Measurements from ENCODE around the gene HAAO.
A peak's percentile ranks its signal among the peaks of the same experiment; 100 is the strongest.
"Not testable (repeated sequence)": the region's sequence is repeated elsewhere in the genome, so short reads cannot be mapped to it uniquely, and the experiment has no call there.

Gene HAAO

DNA sequence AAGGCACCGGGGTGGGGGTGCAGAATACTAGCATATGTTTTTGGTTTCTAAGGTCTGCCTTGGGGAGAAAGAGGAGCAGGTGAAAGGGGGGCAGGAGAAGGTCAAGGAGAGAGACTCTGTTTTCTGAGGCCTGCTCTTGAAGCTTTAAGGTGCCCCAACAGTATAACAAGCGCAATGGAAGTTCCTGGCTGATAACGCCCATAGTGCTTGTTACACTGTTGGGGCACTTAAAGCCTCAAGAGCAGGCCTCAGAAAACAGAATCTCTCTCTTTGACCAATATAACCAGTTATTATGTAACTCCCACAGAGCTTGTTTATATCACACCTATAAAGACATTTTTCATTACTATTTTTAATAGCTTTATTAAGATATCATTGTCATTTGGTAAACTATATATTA lies 45.0 kb downstream of the HAAO start:
- no peak for DNase-seq (ENCODE audit: low read depth)

DNA sequence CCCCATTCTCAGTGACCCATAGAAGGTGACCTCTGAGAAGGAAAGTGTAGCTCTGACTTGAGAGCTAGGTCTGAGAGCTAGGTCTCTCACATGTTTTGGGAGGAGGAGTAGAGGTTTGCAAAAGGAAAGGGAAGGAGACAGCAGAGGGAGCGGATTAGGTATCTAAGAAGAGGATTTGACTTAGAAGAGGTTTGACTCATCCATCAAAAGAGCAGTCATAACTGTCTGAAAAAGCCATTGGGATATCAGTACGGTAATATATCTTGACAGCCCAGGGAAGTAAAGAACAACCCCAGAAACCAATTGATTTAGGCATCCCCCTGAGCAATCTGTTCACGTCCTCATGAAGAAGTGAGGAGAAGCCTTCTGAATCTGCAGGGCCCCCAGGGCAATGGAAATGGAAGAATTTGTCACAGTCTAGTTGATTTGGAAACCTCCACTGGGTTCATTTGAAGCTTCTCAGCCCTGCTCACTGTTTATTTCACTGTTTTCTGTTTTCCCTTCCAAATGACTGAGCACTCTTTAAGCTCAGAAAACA lies 47.8 kb downstream of the HAAO start:
- no peak for DNase-seq (ENCODE audit: low read depth)

DNA sequence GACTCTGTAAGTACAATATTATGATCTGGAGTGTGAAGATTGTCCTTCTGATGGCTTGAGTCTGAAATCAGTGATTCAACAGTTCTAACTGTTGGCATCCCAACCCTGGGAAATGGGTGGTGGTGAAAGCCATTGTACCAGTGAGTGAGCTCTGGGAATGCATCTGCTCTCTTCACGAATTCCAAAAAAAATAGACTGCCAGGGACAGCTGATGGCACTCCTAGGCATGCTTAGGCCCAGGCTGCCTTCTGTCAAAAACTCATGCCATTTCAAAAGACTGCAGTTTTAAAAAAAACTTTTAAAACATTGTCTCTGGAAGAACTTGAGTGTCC lies 48.8 kb downstream of the HAAO start:
- no peak for DNase-seq (ENCODE audit: low read depth)

DNA sequence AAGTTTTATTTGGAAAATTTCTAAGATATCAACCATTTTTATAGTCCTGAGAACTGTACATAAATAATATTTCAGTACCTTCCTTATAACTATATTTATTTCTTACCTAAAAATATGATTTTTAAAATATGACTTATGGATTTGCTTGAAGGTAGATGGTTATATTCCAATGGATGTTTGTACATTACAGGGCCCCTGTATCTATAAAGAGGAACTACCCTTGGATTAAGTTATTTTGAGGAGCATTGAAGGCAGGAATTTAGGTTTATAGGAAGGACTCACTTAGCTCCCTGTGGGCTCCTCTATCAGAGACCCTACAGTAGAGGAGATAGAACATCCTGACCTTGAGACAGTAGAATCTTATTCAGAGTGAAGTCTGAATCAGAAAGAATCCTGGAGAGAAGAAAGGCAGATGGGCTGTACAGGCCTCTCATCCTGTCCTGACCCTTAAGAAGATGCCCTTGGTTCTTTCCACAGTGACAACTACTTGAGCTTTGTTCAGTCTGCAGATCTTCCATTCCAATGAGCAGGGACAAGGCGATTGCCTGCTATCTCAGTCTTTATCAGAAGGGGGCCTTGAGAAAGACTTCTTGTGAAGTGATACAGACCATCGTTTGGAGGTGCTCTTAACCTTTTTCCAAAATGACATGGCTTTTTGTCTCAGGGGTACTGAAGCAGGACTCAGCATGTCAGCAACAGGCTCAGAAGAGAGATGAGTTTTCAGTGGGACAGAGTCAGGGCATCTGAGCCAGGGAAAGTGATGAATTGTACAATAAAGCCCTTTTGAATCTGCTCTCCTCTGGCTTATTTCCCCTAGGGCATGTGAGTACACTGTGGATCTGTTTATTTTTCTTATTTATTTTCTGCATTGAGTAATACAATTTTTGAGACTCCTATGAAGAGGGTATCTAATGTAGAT lies 49.4 kb downstream of the HAAO start:
- no peak for DNase-seq (ENCODE audit: low read depth)

DNA sequence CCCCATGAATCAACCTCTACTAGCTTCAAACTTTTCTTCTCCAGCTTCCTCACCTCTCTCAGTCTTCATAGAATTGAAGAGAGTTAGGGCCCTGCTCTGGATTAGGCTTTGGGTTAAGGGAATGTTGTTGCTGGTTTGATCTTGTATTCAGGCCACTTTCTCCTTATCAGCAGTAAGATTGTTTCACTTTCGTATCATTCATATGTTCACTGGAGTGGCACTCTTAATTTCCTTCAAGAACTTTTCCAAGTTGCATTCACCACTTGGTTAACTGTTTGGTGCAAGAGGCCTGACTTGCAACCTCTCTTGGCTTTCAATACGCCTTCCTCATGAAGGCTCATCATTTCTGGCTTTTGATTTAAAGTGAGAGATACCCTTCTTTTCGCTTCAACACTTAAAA lies 51.2 kb downstream of the HAAO start:
- no peak for DNase-seq (ENCODE audit: low read depth)

DNA sequence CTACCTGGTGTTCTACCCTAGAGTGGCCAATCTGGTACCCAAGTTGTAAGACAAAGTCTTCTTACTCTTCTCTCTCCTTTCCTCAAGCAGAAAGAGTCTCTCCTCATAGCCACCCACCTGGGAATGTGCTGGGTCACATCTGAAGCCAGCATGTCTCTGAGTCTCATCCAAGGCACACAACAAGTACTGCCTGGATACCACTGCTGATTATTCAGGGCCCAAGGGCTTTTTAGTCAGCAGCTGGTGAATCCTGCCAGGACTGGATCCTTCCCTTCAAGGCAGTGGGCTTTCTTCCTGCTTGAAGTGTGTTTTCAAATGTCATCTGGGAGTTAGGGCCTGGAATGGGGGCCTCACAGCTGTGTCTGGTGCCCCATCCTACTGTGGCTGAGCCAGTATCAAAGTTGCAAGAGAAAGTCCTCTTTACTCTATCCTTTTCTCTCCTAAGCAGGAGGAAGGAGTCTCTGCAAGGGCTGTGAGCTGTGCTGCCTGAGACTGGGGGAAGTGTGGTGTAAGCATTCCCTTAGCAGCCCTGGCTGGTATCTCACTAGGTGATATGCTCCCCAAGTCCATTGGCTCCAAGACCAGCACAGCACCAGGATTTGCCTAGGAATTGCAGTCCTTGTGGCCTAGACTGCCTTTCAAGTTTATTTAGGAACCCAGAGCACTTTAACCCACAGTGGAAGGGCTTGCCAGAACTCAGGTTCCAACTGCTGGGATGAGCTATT lies 55.6 kb downstream of the HAAO start:
- DNase-seq (ENCODE audit: low read depth) = no peak

DNA sequence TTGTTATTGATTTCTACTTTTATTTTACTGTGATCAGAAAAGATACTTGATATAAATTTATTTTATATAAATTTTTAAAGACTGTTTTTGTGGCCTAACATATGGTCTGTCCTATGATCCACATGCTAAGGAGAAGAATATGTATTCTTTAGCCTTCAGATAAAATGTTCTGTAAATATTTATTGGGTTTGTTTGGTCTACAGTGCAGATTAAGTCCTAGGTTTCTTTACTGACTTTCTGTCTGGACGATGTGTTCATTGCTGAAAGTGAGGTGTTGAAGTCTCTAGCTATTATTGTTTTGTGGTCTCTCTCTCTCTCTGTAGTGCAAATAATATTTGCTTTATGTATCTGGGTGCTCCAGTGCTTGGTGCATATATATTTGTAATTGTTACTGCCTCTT lies 58.5 kb downstream of the HAAO start:
- no peak for DNase-seq (ENCODE audit: low read depth)

DNA sequence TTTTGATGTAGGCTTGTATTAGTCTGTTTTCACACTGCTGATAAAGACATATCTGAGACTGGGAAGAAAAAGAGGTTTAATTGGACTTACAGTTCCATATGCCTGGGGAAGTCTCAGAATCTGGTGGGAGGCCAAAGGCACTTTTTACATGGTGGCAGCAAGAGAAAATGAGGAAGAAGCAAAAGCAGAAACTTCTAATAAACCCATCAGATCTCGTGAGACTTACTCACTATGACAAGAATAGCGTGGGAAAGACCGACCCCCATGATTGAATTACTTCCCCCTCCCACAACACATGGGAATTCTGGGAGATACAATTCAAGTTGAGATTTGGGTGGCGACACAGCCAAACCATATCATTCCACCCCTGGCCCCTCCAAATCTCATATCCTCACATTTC lies 61.1 kb downstream of the HAAO start:
- not testable (repeated sequence) for DNase-seq (ENCODE audit: low read depth)

DNA sequence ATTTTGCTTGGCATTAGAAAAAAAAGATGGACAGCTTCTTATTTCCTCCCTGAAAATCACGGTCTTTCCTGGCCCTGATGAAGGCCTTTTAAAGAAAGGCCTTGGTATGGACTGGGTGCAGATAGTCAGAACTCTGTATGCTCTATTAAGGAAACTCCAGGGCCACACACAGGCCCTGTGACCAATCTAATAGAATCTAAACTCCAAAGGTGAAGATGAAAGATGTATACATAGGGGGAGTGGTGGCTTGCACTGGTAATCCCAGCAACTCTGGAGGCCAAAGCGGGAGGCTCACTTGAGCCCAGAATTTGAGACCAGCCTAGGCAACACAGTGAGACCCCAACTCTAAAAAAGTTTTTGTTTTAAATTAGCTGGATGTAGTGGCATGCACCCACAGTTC lies 65.7 kb downstream of the HAAO start:
- no peak for DNase-seq (ENCODE audit: low read depth)

DNA sequence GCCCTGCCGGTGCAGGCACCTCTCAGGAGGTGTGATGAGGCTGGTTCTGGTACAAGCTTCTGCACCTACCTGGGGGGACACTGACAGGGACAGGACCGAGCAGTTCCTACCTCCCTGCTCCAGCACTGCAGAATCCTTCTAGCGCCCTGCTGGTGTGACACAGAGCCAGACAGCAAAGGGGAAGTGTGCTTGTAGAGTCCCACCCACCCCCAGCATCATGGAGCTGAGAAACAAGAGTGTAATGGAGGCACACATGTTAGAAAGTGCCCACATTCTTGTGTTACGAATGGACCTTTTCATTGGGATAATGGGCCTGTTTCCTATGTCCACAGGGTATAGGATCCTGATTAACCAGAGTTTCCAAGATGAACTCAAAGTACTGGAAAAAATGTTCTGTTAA lies 66.7 kb downstream of the HAAO start:
- DNase-seq (ENCODE audit: low read depth) = no peak

DNA sequence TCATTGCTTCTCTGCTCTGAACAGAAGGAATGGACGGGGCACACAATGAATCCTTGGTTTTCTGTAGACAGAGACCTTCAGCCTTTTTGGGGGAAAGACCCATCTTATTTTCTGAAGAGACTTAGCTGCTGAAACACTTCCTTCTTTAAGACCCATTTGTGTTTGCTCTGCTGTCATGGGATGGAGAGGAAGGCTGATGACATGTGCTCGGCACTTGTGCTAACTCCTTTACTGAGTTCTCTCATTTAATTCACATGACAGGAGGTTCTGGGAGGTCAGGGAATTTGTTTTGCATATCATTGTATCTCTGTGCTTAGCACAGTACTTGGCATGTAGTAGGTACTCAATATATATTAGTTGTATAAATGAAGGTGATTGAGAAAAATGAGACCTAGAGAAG lies 67.5 kb downstream of the HAAO start:
- no peak for DNase-seq (ENCODE audit: low read depth)

DNA sequence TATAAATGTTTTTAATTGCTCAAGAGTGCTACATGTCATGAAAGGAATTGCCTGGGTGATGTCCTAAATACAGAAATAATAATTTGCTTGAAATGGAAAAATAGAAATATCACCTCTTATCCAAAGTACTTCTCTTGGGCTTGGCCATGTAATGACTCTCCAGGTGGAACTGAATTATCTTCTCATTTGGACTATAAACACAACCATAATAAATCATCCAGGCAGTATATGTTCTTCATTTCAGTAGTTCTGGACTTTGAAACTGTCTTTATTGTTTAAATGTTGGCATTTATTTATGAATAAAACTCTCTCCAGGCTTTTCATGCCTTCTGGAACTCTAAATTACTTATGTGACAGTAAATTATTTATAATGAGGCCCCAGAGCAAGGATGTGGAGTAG lies 68.9 kb downstream of the HAAO start:
- no peak for DNase-seq (ENCODE audit: low read depth)

DNA sequence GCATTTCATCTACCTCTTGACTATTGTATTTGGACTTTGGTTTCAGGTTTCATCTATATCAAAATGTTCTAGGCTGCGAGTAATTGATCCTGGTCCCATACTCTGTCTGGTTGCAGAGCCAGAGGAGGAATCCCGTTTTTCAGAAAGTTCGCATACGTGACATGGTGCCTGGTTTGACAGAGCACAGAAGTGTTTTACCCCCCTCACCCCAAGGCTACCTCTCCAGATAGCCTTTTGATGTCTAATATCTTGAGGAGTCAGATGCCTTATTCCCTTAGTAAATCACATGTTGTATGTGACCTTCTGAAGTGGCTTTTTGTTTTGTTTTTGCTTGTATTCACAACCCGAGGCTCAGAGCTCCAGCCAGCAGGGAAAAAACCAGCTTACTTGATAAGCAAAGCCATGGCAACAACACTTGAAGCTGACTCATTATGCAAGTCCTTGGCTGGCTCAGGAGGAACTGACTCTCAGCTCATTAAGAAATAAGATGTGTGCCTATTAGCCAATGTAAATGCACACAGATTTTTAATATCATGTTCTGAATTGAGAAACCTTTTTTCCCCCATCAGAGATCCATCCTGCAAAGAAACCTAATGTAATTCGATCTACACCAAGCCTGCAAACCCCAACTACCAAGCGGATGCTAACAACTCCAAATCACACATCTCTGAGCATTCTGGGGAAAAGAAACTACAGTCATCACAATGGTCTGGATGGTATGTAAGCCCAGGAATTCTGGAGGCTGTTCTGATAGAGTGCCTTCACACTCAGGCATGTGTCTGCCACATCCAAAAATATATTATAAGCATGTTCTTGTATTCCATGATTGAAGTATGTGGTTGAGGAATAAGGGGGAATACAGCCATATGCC lies 69.8 kb downstream of the HAAO start:
- peak; percentile 92 for DNase-seq (ENCODE audit: low read depth)

DNA sequence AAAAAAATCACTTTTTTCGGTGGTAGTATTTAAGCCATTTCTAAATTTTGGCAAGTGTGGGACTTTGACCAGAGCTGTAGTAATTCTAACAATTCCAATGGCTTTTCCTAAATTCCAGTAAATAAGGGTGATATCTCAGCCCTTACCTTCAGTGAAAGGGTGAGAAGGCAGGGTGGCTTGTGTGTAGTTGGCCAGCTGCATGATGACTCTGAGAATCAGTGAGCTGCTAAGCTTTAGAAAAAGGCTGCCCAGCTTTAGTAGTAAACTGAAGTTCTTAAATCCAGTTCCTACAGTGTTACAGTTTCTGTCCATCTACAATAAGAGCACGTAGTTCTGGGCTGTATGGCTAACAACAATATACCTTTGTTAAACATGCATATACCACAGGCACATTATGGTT lies 70.5 kb downstream of the HAAO start:
- no peak for DNase-seq (ENCODE audit: low read depth)

Measured in fibroblast of the conjunctiva (primary cell).